PC-9 (cell line): Measurements from ENCODE around the gene FCF1. TPM values are rescaled to one million over a fixed set of nuclear protein-coding genes. Genes with fewer than 3 reads are reported as not detected.

Source experiments
- BruUV-seq: library from RNA; stranded (reverse); fragments of 400-500 nt; replicated peaks from 2 replicates; lab custom pipeline; 2021; lab: Mats Ljungman, UMichigan
- CTCF ChIA-PET: fragments of 300-600 bp; sonication (Branson Sonifier 250); formaldehyde crosslinking; loops from one replicate; lab custom pipeline; 2022; ENCODE audit warnings: antibody characterized with exemption; lab: Charles Lee
- POLR2A ChIA-PET: fragments of 300-600 bp; sonication (Branson Sonifier 250); formaldehyde crosslinking; loops from one replicate; lab custom pipeline; 2022; ENCODE audit warnings: antibody characterized with exemption; ENCODE audit not compliant: unreplicated experiment; lab: Charles Lee
- DNase-seq, 2 experiments: peaks; one replicate each; pipeline versions ENCODE4 v3.0.0 to v3.0.0-alpha.2; 2015 to 2022; ENCODE audit warnings: mixed read lengths in 1 of 2
- H2AFZ ChIP-seq: fragments of 200-600 bp; sonication (generic); 2 replicates; pipeline ENCODE4 v1.8.1; 2017; ENCODE audit warnings: antibody characterized with exemption
- H3F3A ChIP-seq: fragments of 200-600 bp; sonication (generic); 2 replicates; pipeline ENCODE4 v1.8.1; 2017; ENCODE audit warnings: antibody characterized with exemption, mild to moderate bottlenecking, low read depth; ENCODE audit not compliant: insufficient read depth
- H3K27ac ChIP-seq: fragments of 200-600 bp; sonication (generic); 2 replicates; pipeline ENCODE4 v1.6.1; 2016; ENCODE audit warnings: mixed run types
- H3K27me3 ChIP-seq: fragments of 200-600 bp; sonication (generic); 2 replicates; pipeline ENCODE4 v1.6.1; 2016; ENCODE audit warnings: low read depth, mixed run types; ENCODE audit not compliant: insufficient read depth
- H3K36me3 ChIP-seq: fragments of 200-600 bp; sonication (generic); 2 replicates; pipeline ENCODE4 v1.6.1; 2016; ENCODE audit warnings: low read depth, mixed run types
- H3K4me1 ChIP-seq: fragments of 200-600 bp; sonication (generic); replicated peaks from 2 replicates; pipeline ENCODE4 v1.6.1; 2016; ENCODE audit warnings: mixed run types; ENCODE audit not compliant: insufficient read depth
- H3K4me2 ChIP-seq: fragments of 200-600 bp; sonication (generic); 2 replicates; pipeline ENCODE4 v1.6.1; 2017; ENCODE audit warnings: mixed run types
- H3K4me3 ChIP-seq: fragments of 200-600 bp; sonication (generic); 2 replicates; pipeline ENCODE4 v1.6.1; 2016; ENCODE audit warnings: mixed run types
- H3K79me2 ChIP-seq: fragments of 200-600 bp; sonication (generic); 2 replicates; pipeline ENCODE4 v1.6.1; 2017; ENCODE audit warnings: low read depth, mixed run types
- H3K9me2 ChIP-seq: fragments of 200-600 bp; sonication (generic); 2 replicates; pipeline ENCODE4 v1.8.1; 2017; ENCODE audit warnings: mild to moderate bottlenecking; ENCODE audit not compliant: insufficient read depth
- H3K9me3 ChIP-seq: fragments of 200-600 bp; sonication (generic); 2 replicates; pipeline ENCODE4 v1.8.1; 2016; ENCODE audit warnings: low read depth; ENCODE audit not compliant: insufficient read depth
- H4K20me1 ChIP-seq: fragments of 200-600 bp; sonication (generic); 2 replicates; pipeline ENCODE4 v1.8.1; 2017; ENCODE audit not compliant: insufficient read depth
- CTCF ChIP-seq: fragments of 200-600 bp; sonication (generic); conservative IDR thresholded peaks from 2 replicates; pipeline ENCODE4 v1.6.1; 2017; ENCODE audit warnings: mixed run types, antibody characterized with exemption, mild to moderate bottlenecking, moderate library complexity
- EZH2 ChIP-seq: fragments of 200-600 bp; sonication (generic); IDR thresholded peaks from 2 replicates; pipeline ENCODE4 v1.8.0; 2017; ENCODE audit warnings: antibody characterized with exemption, low read depth
- intact Hi-C: fragments of 100-400 bp; cut with micrococcal nuclease; formaldehyde crosslinking; loops from one replicate; pipeline ENCODE4 v1.10.0; 2022; ENCODE audit not compliant: unreplicated experiment
- total RNA-seq: library from RNA; stranded (reverse); gene quantifications from 2 replicates; pipeline ENCODE4 v1.2.3, GENCODE V29; 2021

FCF1 gene
- total RNA-seq, 1 experiment from 2014 or later = 191 TPM

GRCh38 chr14:74723134-74723533, 10.2 kb downstream of the FCF1 start:
- no TSS peak for BruUV-seq
- CTCF ChIA-PET = no interaction called here
- Histone ChIP-seq H3K4me3 (no peak overlapping the region), H3K27ac (no peak overlapping the region), H2AFZ (no peak overlapping the region), H3K9me2 (no peaks in the 10 kb centered on the region), H3F3A (peaks cover 11% of the 10 kb centered on the region; the same call in 1 of the 2 replicates), H3K27me3 (no peaks in the 10 kb centered on the region), H3K4me1 (no peaks in the 10 kb centered on the region), H3K79me2 (no peaks in the 10 kb centered on the region), H3K9me3 (no peaks in the 10 kb centered on the region), H3K4me2 (no peak overlapping the region), H3K36me3 (peaks cover 42% of the 10 kb centered on the region), H4K20me1 (no peaks in the 10 kb centered on the region)
- intact Hi-C loops = no loop called here
- no peak for TF ChIP-seq EZH2
- TF ChIP-seq CTCF = no peak
- no peak for DNase-seq
- POLR2A ChIA-PET = no interaction called here

- H3K79me2 ChIP-seq = no peaks in the 10 kb centered on the region
- H3K36me3 ChIP-seq = peaks cover 54% of the 10 kb centered on the region
- intact Hi-C loops = loop anchor here (5.0 kb wide), 1 partner anchor 95 kb away; no protein-coding TSS in a partner anchor
- no peak overlapping the region for H3K4me3 ChIP-seq
- no peak overlapping the region for H3K27ac ChIP-seq
- TF ChIP-seq CTCF = no peak
- TF ChIP-seq EZH2 = no peak
- no peaks in the 10 kb centered on the region for H3K9me3 ChIP-seq
- H3F3A ChIP-seq = peaks cover 9% of the 10 kb centered on the region
- peaks cover 11% of the 10 kb centered on the region; the same call in 1 of the 2 replicates for H4K20me1 ChIP-seq
- H3K27me3 ChIP-seq = no peaks in the 10 kb centered on the region
- H2AFZ ChIP-seq = no peak overlapping the region
- POLR2A ChIA-PET = no interaction called here
- BruUV-seq = no TSS peak
- H3K9me2 ChIP-seq = no peaks in the 10 kb centered on the region
- no peak overlapping the region for H3K4me2 ChIP-seq
- no peaks in the 10 kb centered on the region for H3K4me1 ChIP-seq
- DNase-seq = no peak
- CTCF ChIA-PET = no interaction called here
These were observed 19.4 kb downstream of the FCF1 start for GRCh38 chr14:74732387-74732786.

GRCh38 chr14:74733221-74733620, 20.3 kb downstream of the FCF1 start:
- H3K27me3 ChIP-seq = no peaks in the 10 kb centered on the region
- no peaks in the 10 kb centered on the region for H3K4me1 ChIP-seq
- POLR2A ChIA-PET = no interaction called here
- peaks cover 11% of the 10 kb centered on the region; the same call in 1 of the 2 replicates for H4K20me1 ChIP-seq
- no peaks in the 10 kb centered on the region for H3K9me3 ChIP-seq
- no peak overlapping the region for H2AFZ ChIP-seq
- no peak for DNase-seq
- peaks cover 56% of the 10 kb centered on the region for H3K36me3 ChIP-seq
- CTCF ChIA-PET = no interaction called here
- H3K9me2 ChIP-seq = no peaks in the 10 kb centered on the region
- H3K27ac ChIP-seq = no peak overlapping the region
- H3K4me2 ChIP-seq = no peak overlapping the region
- no TSS peak for BruUV-seq
- no peak overlapping the region for H3K4me3 ChIP-seq
- H3K79me2 ChIP-seq = no peaks in the 10 kb centered on the region
- intact Hi-C loops = loop anchor here (5.0 kb wide), 1 partner anchor 94 kb away; no protein-coding TSS in a partner anchor
- peaks cover 17% of the 10 kb centered on the region for H3F3A ChIP-seq
- no peak for TF ChIP-seq CTCF
- TF ChIP-seq EZH2 = no peak
